K562 (cell line): ENCODE measurements around the gene ADAMTS14. TPM values are rescaled to one million over a fixed set of nuclear protein-coding genes. Genes with fewer than 3 reads are reported as not detected.

ENCODE experiments used
- ATF6 ChIP-seq: sonication (generic); formaldehyde crosslinking; IDR thresholded peaks from 2 replicates; pipeline ENCODE4 v1.4.0; 2020; ENCODE audit warnings: mild to moderate bottlenecking, missing genetic modification reagents
- FOXJ3 ChIP-seq: sonication (generic); formaldehyde crosslinking; IDR thresholded peaks from 2 replicates; pipeline ENCODE4 v1.4.0; 2020; ENCODE audit warnings: mild to moderate bottlenecking, missing genetic modification reagents
- KLF16 ChIP-seq: IDR thresholded peaks from 2 replicates; pipeline ENCODE4 v1.6.1; 2016; ENCODE audit warnings: antibody characterized with exemption
- RAD21 ChIP-seq, 2 experiments: fragments of 250-450 bp in 1 of 2; fragments of 450-650 bp in 1 of 2; sonication (Bioruptor Pico) in 1 of 2; formaldehyde crosslinking in 1 of 2; IDR thresholded peaks in 1 of 2; conservative IDR thresholded peaks in 1 of 2; 2 replicates each; pipeline versions ENCODE4 v1.4.0 to v1.8.0; 2020 to 2022; ENCODE audit warnings: mild to moderate bottlenecking in 2 of 2, moderate library complexity in 1 of 2
- SFPQ ChIP-seq: fragments of 200-400 bp; formaldehyde crosslinking; IDR thresholded peaks from 2 replicates; pipeline ENCODE4 v1.6.1; 2017; ENCODE audit warnings: mild to moderate bottlenecking, low read depth, low read length, moderate library complexity
- SMAD1 ChIP-seq: fragments of 150-350 bp; IDR thresholded peaks from 2 replicates; pipeline ENCODE4 v1.6.1; 2014; ENCODE audit warnings: low read length, low read depth; ENCODE audit not compliant: partially characterized antibody
- SMARCA4 ChIP-seq: fragments of 450-650 bp; IDR thresholded peaks from 2 replicates; pipeline ENCODE4 v1.6.1; 2016
- TGIF2 ChIP-seq: sonication (generic); formaldehyde crosslinking; IDR thresholded peaks from 2 replicates; pipeline ENCODE4 v1.8.1; 2022; ENCODE audit warnings: mild to moderate bottlenecking, missing genetic modification reagents, moderate library complexity
- ZBTB11 ChIP-seq, 3 experiments: fragments of 200-800 bp in 1 of 3; fragments of 250-450 bp in 1 of 3; fragments of 450-650 bp in 1 of 3; sonication (Bioruptor Pico) in 1 of 3; sonication (Bioruptor generic) in 1 of 3; formaldehyde crosslinking in 1 of 3; IDR thresholded peaks; 2 replicates each; pipeline versions ENCODE4 v1.6.1 to v1.8.0; 2016 to 2022; ENCODE audit warnings: mild to moderate bottlenecking in 2 of 3, missing genetic modification characterization in 2 of 3, missing compliant biosample characterization in 1 of 3, moderate library complexity in 1 of 3
- ZNF75A ChIP-seq: fragments of 450-650 bp; formaldehyde crosslinking; IDR thresholded peaks from 2 replicates; pipeline ENCODE4 v1.4.0; 2020; ENCODE audit warnings: mild to moderate bottlenecking
- ZNF785 ChIP-seq: fragments of 250-450 bp; sonication (Bioruptor Pico); IDR thresholded peaks from 2 replicates; pipeline ENCODE4 v1.4.0; 2020; ENCODE audit warnings: mild to moderate bottlenecking
- polyA plus RNA-seq, 8 experiments: library from polyadenylated mRNA; depleted of rRNA in 4 of 8; stranded (reverse) in 5 of 8; unstranded in 3 of 8; fragments of >200 nt; fragmentation: Nextera tagmentation in 2 of 8; fragmentation: Illumina TruSeq in 1 of 8; extraction: Ambion mirVana in 2 of 8; extraction: Trizol in 1 of 8; gene quantifications; 2 replicates each; pipeline versions ENCODE4 v1.2.1 to v1.2.3, GENCODE V29; 2011 to 2014; ENCODE audit warnings: inconsistent platforms in 1 of 8, missing spikeins in 1 of 8
- total RNA-seq, 7 experiments: library from RNA; depleted of rRNA in 6 of 7; stranded (reverse); fragments of >200 nt in 6 of 7; fragmentation: Illumina TruSeq in 2 of 7; extraction: Trizol in 2 of 7; gene quantifications; 2 replicates each; pipeline versions ENCODE4 v1.2.1 to v1.2.3, GENCODE V29; 2011 to 2021; ENCODE audit warnings: low replicate concordance in 1 of 7

Gene ADAMTS14
- total and polyA plus RNA-seq, 9 of the 15 experiments (the other 6 are each of a cell fraction or from before 2014, with no cell fraction given), result 0.04 to 37.4 (median 15.9) TPM

GRCh38 chr10:70666960-70667798 is 5.1 kb upstream of the ADAMTS14 start (continued):
- TF ChIP-seq SMARCA4 (peak; percentile 98), TGIF2 (CRISPR knock-in tag) (no peak), ZNF785 (CRISPR knock-in tag) (no peak), RAD21 (CRISPR knock-in tag; conservative IDR thresholded peaks at IDR 0.05 in 1 of 2, IDR thresholded peaks at IDR 0.05 in 1 of 2) (peak in 1 of 2 experiments; percentile 26; a peak in 2 of 4 replicates), SMAD1 (peak; percentile 62), KLF16 (peak; percentile 90), FOXJ3 (CRISPR knock-in tag) (no peak), ZNF75A (CRISPR knock-in tag) (peak; percentile 70; the same call in 1 of the 2 replicates), ZBTB11 (CRISPR knock-in tag; IDR thresholded peaks at IDR 0.05) (peak in 1 of 3 experiments; percentile 84; a peak in 2 of 6 replicates), SFPQ (no peak), ATF6 (peak; percentile 61; the same call in 1 of the 2 replicates)
